Measurements from ENCODE around the gene SLC26A11. TPM values are rescaled to one million over a fixed set of nuclear protein-coding genes. Genes with fewer than 3 reads are reported as not detected.

The SLC26A11 gene
- total RNA-seq, 1 donor from 2014 or later, result 10.6 TPM

Other genes with a start within 250 kb of the SLC26A11 start
- 33.4 and 35.5 TPM in 2 replicates for gene TBC1D16, start 184.6 kb upstream of the SLC26A11 start, total RNA-seq
- 3.2 and 5.6 TPM in 2 replicates for gene CCDC40, start 183.8 kb upstream of the SLC26A11 start, total RNA-seq
- gene GAA, start 118.8 kb upstream of the SLC26A11 start, total RNA-seq, result 120 and 168 TPM in 2 replicates
- gene EIF4A3, start 73.3 kb upstream of the SLC26A11 start, total RNA-seq, result 77.9 and 86.1 TPM in 2 replicates
- 0.21 and 1.9 TPM in 2 replicates for gene CARD14, start 50.4 kb upstream of the SLC26A11 start, total RNA-seq
- 17.1 and 17.8 TPM in 2 replicates for gene SGSH, start 94 bp upstream of the SLC26A11 start, total RNA-seq
- gene RNF213, start 40.4 kb downstream of the SLC26A11 start, total RNA-seq, result 39.0 and 48.3 TPM in 2 replicates
- 10.4 and 11.6 TPM in 2 replicates for gene ENDOV, start 194.7 kb downstream of the SLC26A11 start, total RNA-seq